MCF 10A (cell line): ENCODE data around the gene SAMSN1. TPM values are rescaled to one million over a fixed set of nuclear protein-coding genes. Genes with fewer than 3 reads are reported as not detected.

Source experiments
- BruUV-seq: library from RNA; stranded (reverse); fragments of 400-500 nt; replicated peaks from 2 replicates; lab custom pipeline; 2021; lab: Mats Ljungman, UMichigan
- CTCF ChIA-PET: fragments of 300-600 bp; sonication (Branson Sonifier 250); formaldehyde crosslinking; extraction: SDS; loops from one replicate; lab custom pipeline; 2021; ENCODE audit warnings: antibody characterized with exemption, inconsistent platforms; lab: Yijun Ruan, JAX
- POLR2A ChIA-PET: fragments of 300-600, 350-650 bp; sonication (Branson Sonifier 250); formaldehyde crosslinking; extraction: SDS; loops from one replicate; lab custom pipeline; 2020; ENCODE audit warnings: antibody characterized with exemption, inconsistent platforms; lab: Yijun Ruan, JAX
- DNase-seq: peaks from one replicate; pipeline ENCODE4 v3.0.0-alpha.2; 2018; ENCODE audit not compliant: unreplicated experiment
- H3K27ac Mint-ChIP-seq: one replicate; pipeline ENCODE4 v1.8.0; 2022; ENCODE audit warnings: mild to moderate bottlenecking, low read depth, mixed read lengths; ENCODE audit not compliant: unreplicated experiment
- H3K27me3 Mint-ChIP-seq: one replicate; pipeline ENCODE4 v1.8.0; 2022; ENCODE audit warnings: mixed read lengths; ENCODE audit not compliant: insufficient read depth, unreplicated experiment
- H3K36me3 Mint-ChIP-seq: one replicate; pipeline ENCODE4 v1.8.0; 2022; ENCODE audit warnings: mild to moderate bottlenecking, moderate library complexity, mixed read lengths; ENCODE audit not compliant: insufficient read depth, unreplicated experiment
- H3K4me1 Mint-ChIP-seq: one replicate; pipeline ENCODE4 v1.8.0; 2022; ENCODE audit warnings: mixed read lengths; ENCODE audit not compliant: insufficient read depth, unreplicated experiment
- H3K4me3 Mint-ChIP-seq: one replicate; pipeline ENCODE4 v1.8.0; 2022; ENCODE audit warnings: mild to moderate bottlenecking, moderate library complexity, mixed read lengths; ENCODE audit not compliant: unreplicated experiment
- H3K9me3 Mint-ChIP-seq: one replicate; pipeline ENCODE4 v1.8.0; 2022; ENCODE audit warnings: mixed read lengths; ENCODE audit not compliant: unreplicated experiment
- CTCF ChIP-seq: fragments of 200-600 bp; IDR thresholded peaks from one replicate; pipeline ENCODE4 v1.8.0; 2022; ENCODE audit warnings: antibody characterized with exemption, mild to moderate bottlenecking; ENCODE audit not compliant: unreplicated experiment
- intact Hi-C: fragments of 100-400 bp; cut with micrococcal nuclease; formaldehyde crosslinking; loops from 2 replicates; pipeline ENCODE4 v1.14.1; 2022
- total RNA-seq: library from RNA; stranded (reverse); gene quantifications from 2 replicates; pipeline ENCODE4 v1.2.3, GENCODE V29; 2022

Gene SAMSN1
- total RNA-seq, 1 experiment from 2014 or later: 2.3 TPM

- intact Hi-C loops: no loop called here
- BruUV-seq: no TSS peak
- Mint-ChIP-seq H3K27me3 (no peaks in the 10 kb centered on the region), H3K4me1 (peaks cover 18% of the 10 kb centered on the region), H3K36me3 (no peaks in the 10 kb centered on the region), H3K27ac (peak overlapping the region; percentile 80), H3K9me3 (peaks cover 15% of the 10 kb centered on the region), H3K4me3 (no peak overlapping the region)
- no peak for DNase-seq
- CTCF ChIA-PET: no interaction called here
- no peak for TF ChIP-seq CTCF
- POLR2A ChIA-PET: interaction anchor here (0.7 kb wide), 1 partner anchor 8 kb away, joined by 3 read pairs; no protein-coding TSS in a partner anchor
These were observed 9.2 kb downstream of the SAMSN1 start for GRCh38 chr21:14536929-14537328.

GRCh38 chr21:14535702-14536101 is 10.4 kb downstream of the SAMSN1 start:
- Mint-ChIP-seq H3K4me1 (peaks cover 18% of the 10 kb centered on the region), H3K27ac (peak overlapping the region; percentile 91), H3K27me3 (no peaks in the 10 kb centered on the region), H3K9me3 (peaks cover 15% of the 10 kb centered on the region), H3K36me3 (no peaks in the 10 kb centered on the region), H3K4me3 (no peak overlapping the region)
- CTCF ChIA-PET: interaction anchor here (0.8 kb wide), 1 partner anchor 204 kb away, joined by 6 read pairs; no protein-coding TSS in a partner anchor
- no peak for TF ChIP-seq CTCF
- intact Hi-C loops: no loop called here
- no peak for DNase-seq
- no TSS peak for BruUV-seq
- POLR2A ChIA-PET: interaction anchor here (0.6 to 0.9 kb wide), 2 partner anchors 12 to 1081 kb away, joined by 3 read pairs; no protein-coding TSS in a partner anchor

GRCh38 chr21:14533499-14534428 is 12.4 kb downstream of the SAMSN1 start:
- peak; percentile 81 for DNase-seq
- Mint-ChIP-seq H3K9me3 (peaks cover 21% of the 10 kb centered on the region), H3K27ac (peak overlapping the region; percentile 91), H3K36me3 (no peaks in the 10 kb centered on the region), H3K4me1 (peaks cover 23% of the 10 kb centered on the region), H3K27me3 (no peaks in the 10 kb centered on the region), H3K4me3 (peak overlapping the region; percentile 26)
- TSS peak; percentile 87 for BruUV-seq
- ChIA-PET POLR2A (interaction anchor here (0.5 to 2.0 kb wide), 9 partner anchors 9 to 185 kb away, joined by 3 to 9 read pairs (median 3); no protein-coding TSS in a partner anchor), CTCF (interaction anchor here (0.9 kb wide), 1 partner anchor 16 kb away, joined by 6 read pairs; no protein-coding TSS in a partner anchor)
- TF ChIP-seq CTCF: no peak
- intact Hi-C loops: loop anchor here (5.0 kb wide), 1 partner anchor 151 kb away; the partner anchor contains the start of gene HSPA13

GRCh38 chr21:14531757-14532316 is 14.3 kb downstream of the SAMSN1 start:
- Mint-ChIP-seq H3K27ac (peak overlapping the region; percentile 91), H3K4me3 (no peak overlapping the region), H3K36me3 (no peaks in the 10 kb centered on the region), H3K9me3 (peaks cover 14% of the 10 kb centered on the region), H3K4me1 (peaks cover 31% of the 10 kb centered on the region), H3K27me3 (no peaks in the 10 kb centered on the region)
- POLR2A ChIA-PET: interaction anchor here (0.7 to 1.2 kb wide), 2 partner anchors 60 to 72 kb away, joined by 3 read pairs; no protein-coding TSS in a partner anchor
- no peak for TF ChIP-seq CTCF
- no TSS peak for BruUV-seq
- intact Hi-C loops: loop anchor here (5.0 kb wide), 1 partner anchor 150 kb away; the partner anchor contains the start of gene HSPA13
- DNase-seq: no peak
- CTCF ChIA-PET: interaction anchor here (0.7 to 1.1 kb wide), 2 partner anchors 41 to 206 kb away, joined by 3 to 4 read pairs; no protein-coding TSS in a partner anchor
